GM06990 (cell line): ENCODE measurements around the gene B3GALT4.
A peak's percentile ranks its signal among the peaks of the same experiment; 100 is the strongest.

ENCODE experiments used
- DNase-seq: peaks from one replicate; pipeline ENCODE4 v3.0.0-alpha.2; 2011; ENCODE audit not compliant: insufficient read length; ENCODE audit errors: extremely low read depth
- H3K27me3 ChIP-seq: replicated peaks from 2 replicates; pipeline ENCODE4 v1.6.0; 2011; ENCODE audit warnings: low read length; ENCODE audit not compliant: control insufficient read depth, insufficient read depth
- H3K36me3 ChIP-seq: 2 replicates; pipeline ENCODE4 v1.5.1; 2011; ENCODE audit warnings: low read length; ENCODE audit not compliant: control insufficient read depth, insufficient read depth
- H3K4me3 ChIP-seq: replicated peaks from 2 replicates; pipeline ENCODE4 v1.5.1; 2011; ENCODE audit warnings: low read depth, mild to moderate bottlenecking, control low read depth, low read length
- CTCF ChIP-seq: IDR thresholded peaks from 2 replicates; pipeline ENCODE4 v1.5.1; 2011; ENCODE audit warnings: low read length, control low read depth, mild to moderate bottlenecking, inconsistent platforms; ENCODE audit not compliant: insufficient read depth, poor library complexity, severe bottlenecking

B3GALT4 gene

GRCh38 chr6:33292996-33293682 is 16.2 kb downstream of the B3GALT4 start:
- Histone ChIP-seq H3K4me3 (no peak overlapping the region), H3K36me3 (peaks cover 10% of the 10 kb centered on the region), H3K27me3 (no peaks in the 10 kb centered on the region)
- DNase-seq: no peak
- no peak for TF ChIP-seq CTCF

GRCh38 chr6:33294086-33294823 is 17.3 kb downstream of the B3GALT4 start:
- no peak for TF ChIP-seq CTCF
- no peak for DNase-seq
- H3K36me3 ChIP-seq: peaks cover 10% of the 10 kb centered on the region
- no peaks in the 10 kb centered on the region for H3K27me3 ChIP-seq
- no peak overlapping the region for H3K4me3 ChIP-seq

- TF ChIP-seq CTCF: no peak
- no peaks in the 10 kb centered on the region for H3K27me3 ChIP-seq
- DNase-seq: no peak
- no peak overlapping the region for H3K4me3 ChIP-seq
- peaks cover 10% of the 10 kb centered on the region for H3K36me3 ChIP-seq
These were observed 18.9 kb downstream of the B3GALT4 start for GRCh38 chr6:33295621-33296369.

- no peak for DNase-seq
- peak overlapping the region; percentile 81; the same call in 1 of the 2 replicates for H3K4me3 ChIP-seq
- H3K27me3 ChIP-seq: no peaks in the 10 kb centered on the region
- TF ChIP-seq CTCF: no peak
- H3K36me3 ChIP-seq: peaks cover 10% of the 10 kb centered on the region
These were observed 20.0 kb downstream of the B3GALT4 start for GRCh38 chr6:33296797-33297405.

- TF ChIP-seq CTCF: no peak
- Histone ChIP-seq H3K4me3 (peak overlapping the region; percentile 81), H3K27me3 (no peaks in the 10 kb centered on the region), H3K36me3 (peaks cover 10% of the 10 kb centered on the region)
- no peak for DNase-seq
These were observed 20.6 kb downstream of the B3GALT4 start for GRCh38 chr6:33297406-33297955.
